Erythroblast (primary cell): ENCODE results near the gene LEMD3.

Experiments used
- GATA1 ChIP-seq: IDR thresholded peaks from 2 replicates; pipeline ENCODE4 v1.6.1; 2011; ENCODE audit warnings: low read depth, mild to moderate bottlenecking, control low read depth, low read length, moderate library complexity
- POLR2A ChIP-seq: IDR thresholded peaks from 2 replicates; pipeline ENCODE4 v1.6.1; 2011; ENCODE audit warnings: mild to moderate bottlenecking, low read length

GRCh38 chr12:65274602-65275272 is 105.4 kb downstream of the LEMD3 start:
- TF ChIP-seq POLR2A (no peak), GATA1 (no peak)
